HG02763 (cell line): ENCODE data around the gene FUT6.
"Not testable (repeated sequence)": the region's sequence is repeated elsewhere in the genome, so short reads cannot be mapped to it uniquely, and the experiment has no call there.

Experiments used
- ATAC-seq: cut with Tn5 transposase; IDR thresholded peaks from one replicate; pipeline ENCODE4 v1.9.1; 2021; ENCODE audit warnings: mild to moderate bottlenecking, moderate library complexity; ENCODE audit not compliant: unreplicated experiment

FUT6 gene

GRCh38 chr19:5863030-5863665 is 23.6 kb upstream of the FUT6 start:
- no peak for ATAC-seq

- no peak for ATAC-seq
Measured at GRCh38 chr19:5857203-5858081, 17.9 kb upstream of the FUT6 start.

DNA sequence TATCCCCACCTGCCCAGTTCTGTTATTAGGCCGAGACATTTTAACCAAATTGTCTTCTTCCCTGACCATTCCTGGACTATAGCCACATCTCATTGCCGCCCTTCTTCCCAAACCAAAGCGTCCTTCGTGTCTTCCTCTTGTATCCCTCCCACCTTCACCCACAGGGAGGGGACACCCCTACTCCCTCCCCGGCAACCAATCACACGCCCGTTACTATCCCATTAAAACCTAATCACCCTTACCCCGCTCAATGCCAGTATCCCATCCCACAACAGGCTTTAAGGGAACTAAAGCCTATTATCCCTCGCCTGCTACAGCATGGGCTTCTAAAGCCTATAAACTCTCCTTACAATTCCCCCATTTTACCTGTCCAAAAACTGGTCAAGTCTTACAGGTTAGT is 15.6 kb upstream of the FUT6 start:
- not testable (repeated sequence) for ATAC-seq

- ATAC-seq = not testable (repeated sequence)
Measured at GRCh38 chr19:5854121-5854520, 14.6 kb upstream of the FUT6 start.

DNA sequence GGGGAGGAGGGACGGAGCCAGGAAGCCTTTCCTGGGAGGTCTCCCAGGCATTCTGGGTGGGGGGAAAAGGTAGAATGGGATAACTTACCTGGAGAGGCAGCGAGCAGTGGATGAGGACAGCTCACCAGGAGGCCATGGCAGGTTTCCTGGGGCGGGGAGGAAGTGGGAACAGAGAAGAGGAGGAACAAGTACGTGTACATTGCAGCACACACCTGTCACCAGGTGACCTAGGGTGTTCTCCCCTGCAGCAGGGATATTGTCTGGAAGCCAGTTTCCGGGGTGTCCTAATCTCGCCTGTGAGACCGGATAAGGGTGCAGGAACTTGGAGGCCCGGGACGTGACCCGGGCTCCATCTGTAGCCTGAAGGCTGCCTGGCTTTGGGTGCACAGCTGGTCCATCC is 11.8 kb upstream of the FUT6 start, which contains the start of gene FUT3:
FUT3 (minus strand) TSS at position 148 of the 400 bp plus-strand sequence.
- no peak for ATAC-seq

GRCh38 chr19:5850743-5851293 is 11.3 kb upstream of the FUT6 start:
- ATAC-seq = no peak

DNA sequence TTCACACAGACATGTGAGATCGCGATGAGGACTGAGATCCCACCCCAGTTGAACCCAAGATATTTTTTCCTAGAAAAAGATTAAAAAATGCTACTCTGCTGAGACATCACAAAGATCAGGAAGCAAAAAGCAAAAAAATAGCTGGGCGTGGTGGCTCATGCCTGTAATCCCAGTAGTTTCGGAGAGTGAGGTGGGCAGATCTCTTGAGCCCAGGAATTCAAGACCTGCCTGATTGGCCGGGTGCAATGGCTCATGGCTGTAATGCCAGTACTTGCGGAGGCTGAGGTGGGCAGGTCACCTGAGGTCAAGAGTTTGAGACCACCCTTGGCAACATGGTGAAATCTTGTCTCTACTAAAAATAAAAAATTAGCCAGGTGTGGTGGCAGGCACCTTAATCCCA is 10.7 kb upstream of the FUT6 start:
- no peak for ATAC-seq

DNA sequence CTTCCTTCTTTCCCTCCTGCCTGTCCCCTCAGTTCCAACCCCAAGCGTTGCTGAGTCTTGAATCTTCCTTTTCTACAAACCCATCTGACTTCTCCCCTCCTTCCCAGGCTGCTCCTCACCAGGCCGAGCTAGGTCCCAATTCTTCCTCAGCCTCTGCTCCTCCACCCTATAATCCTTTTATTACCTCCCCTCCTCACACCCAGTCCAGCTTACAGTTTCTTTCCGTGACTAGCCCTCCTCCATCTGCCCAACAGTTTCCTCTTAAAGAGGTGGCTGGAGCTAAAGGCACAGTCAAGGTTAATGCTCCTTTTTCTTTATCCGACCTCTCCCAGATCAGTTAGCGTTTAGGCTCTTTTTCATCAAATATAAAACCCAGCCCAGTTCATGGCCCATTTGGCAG is 9.1 kb upstream of the FUT6 start:
- not testable (repeated sequence) for ATAC-seq

GRCh38 chr19:5847846-5848245 is 8.3 kb upstream of the FUT6 start:
- not testable (repeated sequence) for ATAC-seq

DNA sequence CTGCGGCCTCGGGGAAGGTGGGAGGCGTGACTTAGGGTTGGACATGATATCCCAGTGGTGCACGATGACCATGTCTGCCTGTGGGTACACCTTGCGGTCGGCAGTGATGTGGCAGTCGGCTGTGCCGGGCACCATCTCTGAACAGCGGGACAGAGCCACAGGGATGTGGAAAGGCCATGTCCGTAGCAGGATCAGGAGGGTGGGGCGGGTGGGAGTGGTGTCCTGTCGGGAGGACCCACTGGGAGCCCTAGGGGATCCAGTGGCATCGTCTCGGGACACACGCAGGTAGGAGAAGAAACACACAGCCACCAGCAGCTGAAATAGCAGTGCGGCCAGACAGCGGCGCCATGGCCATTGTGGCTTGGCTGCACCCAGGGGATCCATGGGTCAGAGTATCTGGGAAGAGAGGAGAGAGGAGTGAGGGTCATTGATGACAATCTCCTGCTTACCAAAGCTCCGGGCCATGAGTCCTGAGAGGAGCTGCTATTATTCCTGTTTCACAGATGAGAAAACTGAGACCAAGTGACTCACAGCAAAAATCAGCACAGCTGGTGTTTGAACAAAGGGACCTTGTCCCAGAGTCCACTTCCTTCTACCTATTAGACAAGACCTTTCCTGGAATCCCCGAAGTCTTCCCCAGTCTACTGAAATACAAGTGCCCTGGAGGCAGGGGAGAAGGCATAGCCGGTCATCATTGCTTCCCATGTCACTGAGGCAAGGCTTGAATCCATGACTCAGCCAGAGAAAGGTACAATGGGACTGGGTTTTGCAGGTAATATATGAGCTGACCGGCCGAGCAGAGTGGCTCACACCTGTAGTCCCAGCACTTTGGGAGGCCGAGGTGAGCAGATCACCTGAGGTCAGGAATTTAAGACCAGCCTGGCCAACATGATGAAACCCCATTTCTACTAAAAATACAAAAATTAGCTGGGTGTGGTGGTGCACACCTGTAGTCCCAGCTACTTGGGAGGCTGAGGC is 5.2 kb upstream of the FUT6 start:
- ATAC-seq = no peak

GRCh38 chr19:5843295-5843927 is 3.9 kb upstream of the FUT6 start:
- ATAC-seq = no peak

- ATAC-seq = not testable (repeated sequence)
Measured at GRCh38 chr19:5841735-5842111, 2.2 kb upstream of the FUT6 start.

DNA sequence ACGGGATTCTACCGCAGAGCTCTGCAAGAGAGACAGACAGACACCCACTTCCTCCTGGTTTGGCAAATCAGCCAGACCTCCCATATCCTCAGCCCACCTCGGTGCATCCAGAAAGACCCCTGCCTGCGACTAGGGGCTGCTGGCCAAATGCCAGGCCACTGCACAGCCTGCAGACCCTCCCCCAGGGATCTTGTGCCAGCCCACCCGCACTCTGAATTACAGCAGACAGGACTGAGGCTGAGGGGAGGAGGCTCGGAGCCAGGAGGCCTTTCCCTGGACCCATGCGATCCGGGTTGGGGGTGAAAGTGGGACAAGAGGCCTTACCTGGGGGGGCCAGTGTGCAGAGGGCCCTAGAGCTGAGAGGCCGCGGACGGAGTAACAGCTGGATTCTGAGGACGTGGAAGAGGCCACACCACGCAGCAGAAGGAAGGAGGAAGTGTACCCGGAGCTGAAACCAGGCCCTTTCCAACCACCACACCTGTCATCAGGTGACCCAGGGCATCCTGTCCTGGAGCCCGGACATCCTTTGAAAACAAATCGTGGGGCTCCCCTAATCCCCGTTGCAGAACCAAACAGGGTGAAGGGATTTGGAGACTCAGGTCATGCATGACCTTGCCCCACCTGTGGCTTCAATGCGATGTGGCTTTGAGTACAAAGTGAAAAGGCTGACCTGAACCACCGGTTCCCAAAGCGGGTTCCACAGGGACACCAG is 993 bp downstream of the FUT6 start:
- no peak for ATAC-seq

GRCh38 chr19:5837761-5838352 is 1.6 kb downstream of the FUT6 start:
- no peak for ATAC-seq

DNA sequence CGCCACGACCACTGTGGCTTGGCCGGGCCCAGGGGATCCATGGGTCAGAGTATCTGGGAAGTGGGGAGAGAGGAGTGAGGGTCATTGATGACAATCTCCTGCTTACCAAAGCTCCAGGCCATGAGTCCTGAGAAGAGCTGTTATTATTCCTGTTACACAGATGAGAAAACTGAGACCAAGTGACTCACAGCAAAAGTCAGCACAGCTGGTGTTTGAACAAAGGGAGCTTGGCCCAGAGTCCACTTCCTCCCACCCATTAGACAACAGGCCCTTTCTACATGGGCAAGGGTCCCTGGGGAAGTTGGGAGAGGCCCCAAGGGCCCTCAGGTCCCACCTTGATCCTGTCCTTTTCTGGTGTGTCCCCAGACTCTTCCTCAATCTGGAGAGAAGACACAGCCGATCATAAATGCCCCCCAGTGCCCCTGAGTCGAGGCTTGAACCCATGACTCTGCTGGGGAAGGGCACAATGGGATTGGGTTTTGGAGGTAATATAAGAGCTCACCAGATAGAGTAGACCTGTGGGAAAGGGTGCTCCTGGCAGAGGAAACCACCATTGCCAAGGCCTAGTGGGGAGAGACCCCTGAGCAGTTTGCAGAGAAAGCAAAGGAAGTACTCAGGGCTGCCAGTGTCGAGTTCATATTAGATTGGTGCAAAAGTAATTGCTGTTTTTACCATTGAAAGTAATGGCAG is 6.8 kb downstream of the FUT6 start:
- ATAC-seq = no peak

DNA sequence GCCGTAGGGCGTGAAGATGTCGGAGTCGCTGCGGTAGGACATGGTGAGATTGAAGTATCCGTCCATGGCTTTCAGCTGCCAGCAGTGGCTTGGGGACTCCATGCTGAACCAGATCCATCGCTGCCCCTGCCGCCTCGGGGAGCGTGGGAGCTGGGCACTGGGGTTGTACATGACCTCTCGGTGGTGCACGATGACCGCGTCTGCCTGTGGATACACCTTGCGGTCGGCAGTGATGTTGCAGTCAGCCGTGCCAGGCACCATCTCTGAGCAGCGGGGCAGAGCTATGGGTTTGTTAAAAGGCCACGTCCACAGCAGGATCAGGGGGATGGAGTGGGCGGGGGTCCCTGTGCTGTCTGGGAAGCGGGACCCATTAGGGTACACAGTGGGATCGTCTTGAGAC is 7.4 kb downstream of the FUT6 start:
- no peak for ATAC-seq

- ATAC-seq = no peak
Measured at GRCh38 chr19:5831159-5831558, 8.3 kb downstream of the FUT6 start.

DNA sequence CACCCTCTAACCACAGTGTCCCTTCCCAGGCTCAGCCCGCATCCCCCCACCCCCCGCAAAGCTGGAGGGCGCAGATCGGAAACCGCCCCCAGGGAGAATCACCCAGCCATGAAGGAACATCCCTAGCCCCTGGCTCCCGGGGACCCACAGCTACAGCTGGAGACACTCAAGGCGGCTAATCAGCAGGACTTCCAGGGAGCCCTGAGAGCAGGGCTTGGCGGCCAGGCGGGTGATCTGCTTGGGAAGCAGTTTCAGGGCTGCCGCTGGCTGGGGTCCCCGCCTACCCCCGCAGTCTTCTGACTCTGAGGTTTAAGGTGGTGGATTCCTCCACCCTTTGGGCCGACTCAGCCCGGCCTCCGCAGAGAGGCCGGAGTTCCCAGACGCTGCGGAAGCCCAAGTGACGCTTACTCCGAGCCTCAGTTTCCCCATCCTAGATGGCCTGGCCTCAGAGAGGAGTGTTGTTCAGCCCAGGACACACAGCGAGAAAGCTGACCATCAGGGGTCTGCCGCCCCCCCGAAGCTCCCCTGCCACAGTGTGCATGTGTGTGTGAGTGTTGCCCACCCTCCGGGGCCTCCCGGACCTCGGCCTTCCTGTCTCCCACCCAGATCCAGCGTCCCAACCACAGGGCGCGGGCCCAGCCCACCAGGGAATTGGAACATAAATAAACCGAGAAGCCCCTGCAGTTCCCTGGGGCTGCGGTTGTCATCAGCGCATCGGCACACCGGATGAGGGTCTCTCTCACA is 9.8 kb downstream of the FUT6 start:
- no peak for ATAC-seq
